Stomach (tissue), 4 donors: ENCODE results near the gene PRSS22.

Experiments
- EP300 ChIP-seq: sonication (generic); formaldehyde crosslinking; IDR thresholded peaks from one replicate; pipeline ENCODE4 v1.6.1; 2017; ENCODE audit warnings: antibody characterized with exemption
- POLR2A ChIP-seq, 4 donors: fragments of 450-650 bp; IDR thresholded peaks; one replicate each; pipeline ENCODE4 v1.6.1; 2016; ENCODE audit warnings: antibody characterized with exemption in 4 of 4, control low read depth in 2 of 4, mild to moderate bottlenecking in 1 of 4, moderate library complexity in 1 of 4
- POLR2AphosphoS5 ChIP-seq, 3 donors: sonication (generic); formaldehyde crosslinking; IDR thresholded peaks; one replicate each; pipeline ENCODE4 v1.6.1; 2016; ENCODE audit warnings: antibody characterized with exemption in 3 of 3
- TF ChIP-seq, protein P1 (sequence below), 7 experiments: fragments of 450-650 bp in 4 of 7; fragments of 200-600 bp in 3 of 7; sonication (generic) in 3 of 7; IDR thresholded peaks; one replicate each; pipeline ENCODE4 v1.5.1; 2016 to 2019; ENCODE audit warnings: antibody characterized with exemption in 7 of 7, control low read depth in 2 of 7, mild to moderate bottlenecking in 1 of 7

GRCh38 chr16:2822496-2822895 lies 35.5 kb downstream of the PRSS22 start:
- TF ChIP-seq, protein P1, sequence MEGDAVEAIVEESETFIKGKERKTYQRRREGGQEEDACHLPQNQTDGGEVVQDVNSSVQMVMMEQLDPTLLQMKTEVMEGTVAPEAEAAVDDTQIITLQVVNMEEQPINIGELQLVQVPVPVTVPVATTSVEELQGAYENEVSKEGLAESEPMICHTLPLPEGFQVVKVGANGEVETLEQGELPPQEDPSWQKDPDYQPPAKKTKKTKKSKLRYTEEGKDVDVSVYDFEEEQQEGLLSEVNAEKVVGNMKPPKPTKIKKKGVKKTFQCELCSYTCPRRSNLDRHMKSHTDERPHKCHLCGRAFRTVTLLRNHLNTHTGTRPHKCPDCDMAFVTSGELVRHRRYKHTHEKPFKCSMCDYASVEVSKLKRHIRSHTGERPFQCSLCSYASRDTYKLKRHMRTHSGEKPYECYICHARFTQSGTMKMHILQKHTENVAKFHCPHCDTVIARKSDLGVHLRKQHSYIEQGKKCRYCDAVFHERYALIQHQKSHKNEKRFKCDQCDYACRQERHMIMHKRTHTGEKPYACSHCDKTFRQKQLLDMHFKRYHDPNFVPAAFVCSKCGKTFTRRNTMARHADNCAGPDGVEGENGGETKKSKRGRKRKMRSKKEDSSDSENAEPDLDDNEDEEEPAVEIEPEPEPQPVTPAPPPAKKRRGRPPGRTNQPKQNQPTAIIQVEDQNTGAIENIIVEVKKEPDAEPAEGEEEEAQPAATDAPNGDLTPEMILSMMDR (IDR thresholded peaks at IDR 0.05) = no peak
- TF ChIP-seq POLR2AphosphoS5 (IDR thresholded peaks at IDR 0.05) (no peak), POLR2A (IDR thresholded peaks at IDR 0.05) (no peak), EP300 (no peak)
